ENCODE results near the gene USP46. TPM values are rescaled to one million over a fixed set of nuclear protein-coding genes. Genes with fewer than 3 reads are reported as not detected.

USP46 gene
- total RNA-seq, 4 donors from 2014 or later: 6.0 to 7.7 (median 6.6) TPM

DNA sequence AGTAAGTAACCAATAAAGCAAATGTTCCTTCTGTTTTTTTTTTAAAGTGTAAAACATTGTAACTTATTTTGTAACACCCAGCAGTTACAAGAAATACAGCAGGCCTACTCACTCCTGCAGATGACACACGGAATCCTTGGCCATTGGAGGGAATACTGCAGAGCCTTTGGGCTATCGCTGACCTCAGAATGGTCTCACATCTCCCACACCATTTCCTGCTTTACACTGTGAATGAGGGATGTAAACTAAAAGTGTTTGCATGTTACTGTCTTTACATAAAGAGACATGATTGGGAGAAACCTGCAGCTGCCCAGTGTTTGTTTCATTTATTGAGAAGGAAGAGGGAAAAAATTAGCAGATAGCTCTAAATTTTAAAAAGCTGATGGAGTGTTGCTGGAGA lies 64.1 kb downstream of the USP46 start:
- DNase-seq (ENCODE audit: low spot score) (no peak), ATAC-seq (ENCODE audit: low FRiP score) (no peak)
- TF ChIP-seq, protein P1, sequence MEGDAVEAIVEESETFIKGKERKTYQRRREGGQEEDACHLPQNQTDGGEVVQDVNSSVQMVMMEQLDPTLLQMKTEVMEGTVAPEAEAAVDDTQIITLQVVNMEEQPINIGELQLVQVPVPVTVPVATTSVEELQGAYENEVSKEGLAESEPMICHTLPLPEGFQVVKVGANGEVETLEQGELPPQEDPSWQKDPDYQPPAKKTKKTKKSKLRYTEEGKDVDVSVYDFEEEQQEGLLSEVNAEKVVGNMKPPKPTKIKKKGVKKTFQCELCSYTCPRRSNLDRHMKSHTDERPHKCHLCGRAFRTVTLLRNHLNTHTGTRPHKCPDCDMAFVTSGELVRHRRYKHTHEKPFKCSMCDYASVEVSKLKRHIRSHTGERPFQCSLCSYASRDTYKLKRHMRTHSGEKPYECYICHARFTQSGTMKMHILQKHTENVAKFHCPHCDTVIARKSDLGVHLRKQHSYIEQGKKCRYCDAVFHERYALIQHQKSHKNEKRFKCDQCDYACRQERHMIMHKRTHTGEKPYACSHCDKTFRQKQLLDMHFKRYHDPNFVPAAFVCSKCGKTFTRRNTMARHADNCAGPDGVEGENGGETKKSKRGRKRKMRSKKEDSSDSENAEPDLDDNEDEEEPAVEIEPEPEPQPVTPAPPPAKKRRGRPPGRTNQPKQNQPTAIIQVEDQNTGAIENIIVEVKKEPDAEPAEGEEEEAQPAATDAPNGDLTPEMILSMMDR (IDR thresholded peaks at IDR 0.05): no peak

- no peak for ATAC-seq (ENCODE audit: low FRiP score)
- TF ChIP-seq, protein P1 (IDR thresholded peaks at IDR 0.05): no peak
Observed at GRCh38 chr4:52592287-52592686, 66.8 kb downstream of the USP46 start.

DNA sequence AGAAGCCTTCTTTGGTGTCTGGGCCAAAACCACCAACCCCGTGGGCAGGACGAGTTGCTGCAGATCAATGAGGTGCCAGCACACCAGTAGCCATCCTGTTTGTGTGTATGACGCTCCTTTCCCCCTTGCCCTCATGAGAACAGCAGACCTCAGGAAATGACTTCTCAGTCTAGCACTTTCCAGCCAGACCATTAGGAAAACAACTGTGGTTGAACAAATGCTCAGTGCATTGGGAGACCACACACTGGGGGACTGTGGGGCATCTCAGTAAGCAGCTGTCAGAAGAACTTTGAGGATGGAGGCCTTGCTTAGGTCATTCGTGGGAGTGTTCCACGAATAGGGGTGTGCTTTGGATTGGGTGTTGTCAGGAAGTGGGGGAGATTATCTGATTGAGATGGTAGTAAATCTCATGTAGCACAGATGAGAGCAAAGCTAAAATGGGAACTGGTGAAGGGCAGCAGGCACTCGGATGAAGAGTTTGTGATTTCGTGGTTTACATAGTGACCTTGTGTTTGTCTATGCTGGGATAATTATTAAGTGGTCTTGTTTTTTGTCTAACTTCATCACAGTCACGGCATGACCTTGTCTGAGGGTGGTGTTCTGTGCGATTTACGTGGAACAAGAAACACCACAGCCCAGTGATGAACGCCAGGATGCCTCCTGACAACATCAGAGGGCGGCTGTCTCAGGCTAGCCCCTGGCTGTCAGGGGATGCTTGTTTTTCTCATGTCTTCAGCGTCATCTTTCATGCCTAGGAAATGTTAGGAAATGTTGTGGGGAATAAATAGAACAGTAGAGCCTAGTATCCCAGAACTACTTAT lies 70.1 kb downstream of the USP46 start:
- DNase-seq (ENCODE audit: low spot score) (no peak), ATAC-seq (ENCODE audit: low FRiP score) (no peak)
- TF ChIP-seq, protein P1 (IDR thresholded peaks at IDR 0.05): no peak

More at GRCh38 chr4:52592287-52592686, 66.8 kb downstream of the USP46 start:
- no peak for DNase-seq (ENCODE audit: low spot score)

- no peak for DNase-seq (ENCODE audit: low spot score)
- TF ChIP-seq, protein P1 (IDR thresholded peaks at IDR 0.05): no peak
- ATAC-seq (ENCODE audit: low FRiP score): no peak
Observed at GRCh38 chr4:52588097-52588496, 71.0 kb downstream of the USP46 start.

DNA sequence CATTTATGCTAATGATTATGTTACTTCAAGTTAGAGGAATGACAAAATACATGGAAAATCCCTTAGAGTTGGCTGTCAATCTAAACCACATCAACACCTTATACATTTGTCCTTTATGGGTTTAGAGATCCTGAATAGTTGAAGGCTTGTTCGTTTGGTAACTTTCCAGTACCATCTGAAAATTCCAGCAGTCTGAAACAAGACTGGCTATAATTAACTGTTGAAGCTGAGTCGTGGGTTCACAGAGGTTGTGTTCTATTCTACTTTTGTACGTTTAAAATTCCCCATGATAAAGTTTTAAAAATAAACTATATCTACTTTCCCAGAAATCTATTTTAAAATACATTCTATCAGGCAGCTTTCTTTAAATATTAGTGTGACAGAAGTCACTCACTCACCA lies 73.0 kb downstream of the USP46 start:
- no peak for ATAC-seq (ENCODE audit: low FRiP score)
- no peak for DNase-seq (ENCODE audit: low spot score)
- TF ChIP-seq, protein P1 (IDR thresholded peaks at IDR 0.05): no peak

DNA sequence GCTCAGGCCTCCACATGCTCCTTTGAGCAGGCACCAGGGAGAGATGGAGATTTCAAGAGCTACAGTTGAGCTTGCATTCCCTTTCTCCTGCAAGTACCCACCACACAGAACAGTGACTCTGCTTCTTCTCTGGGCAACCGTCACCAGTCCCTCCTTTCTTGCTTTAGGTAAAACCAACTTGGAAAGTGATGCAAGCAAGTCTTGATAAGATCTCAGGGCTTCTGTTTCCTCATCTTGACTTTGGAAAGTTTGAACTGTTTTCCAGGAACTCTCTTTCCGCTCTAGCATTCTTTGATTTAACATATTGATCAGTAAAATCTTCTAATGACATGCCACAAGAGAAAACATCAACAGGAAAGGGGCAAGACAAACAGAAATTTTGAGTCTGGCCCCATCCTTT lies 73.7 kb downstream of the USP46 start:
- DNase-seq (ENCODE audit: low spot score) (no peak), ATAC-seq (ENCODE audit: low FRiP score) (no peak)
- TF ChIP-seq, protein P1 (IDR thresholded peaks at IDR 0.05): no peak

All from omental fat pad (tissue), 4 donors.